Measurements from ENCODE around the gene OR11G2. TPM values are rescaled to one million over a fixed set of nuclear protein-coding genes. Genes with fewer than 3 reads are reported as not detected.
"Not testable (repeated sequence)": the region's sequence is repeated elsewhere in the genome, so short reads cannot be mapped to it uniquely, and the experiment has no call there.

The OR11G2 gene
- polyA plus RNA-seq, 1 donor, result not detected

GRCh38 chr14:20215196-20215595 is 24.5 kb downstream of the OR11G2 start:
- 80% methylated on average over 1 of the region's 2 CpGs for WGBS (ENCODE audit: insufficient coverage, low lambda C conversion rate)
- Histone ChIP-seq H3K4me3 (ENCODE audit: low read length) (no peak overlapping the region), H3K27me3 (ENCODE audit: control insufficient read depth, insufficient read depth, low read length) (no peaks in the 10 kb centered on the region), H3K9me3 (ENCODE audit: control insufficient read depth, low read depth, low read length) (peaks cover 8% of the 10 kb centered on the region), H3K4me1 (ENCODE audit: control insufficient read depth, insufficient read depth, low read length) (no peaks in the 10 kb centered on the region), H3K27ac (ENCODE audit: low read length) (no peak overlapping the region), H3K36me3 (ENCODE audit: control insufficient read depth, insufficient read depth, low read length) (no peaks in the 10 kb centered on the region)
- DNase-seq, result no peak

- H3K4me1 ChIP-seq (ENCODE audit: control insufficient read depth, insufficient read depth, low read length), result no peaks in the 10 kb centered on the region
- no peaks in the 10 kb centered on the region for H3K27me3 ChIP-seq (ENCODE audit: control insufficient read depth, insufficient read depth, low read length)
- H3K9me3 ChIP-seq (ENCODE audit: control insufficient read depth, low read depth, low read length), result no peaks in the 10 kb centered on the region
- no peaks in the 10 kb centered on the region for H3K36me3 ChIP-seq (ENCODE audit: control insufficient read depth, insufficient read depth, low read length)
- DNase-seq, result no peak
- H3K27ac ChIP-seq (ENCODE audit: low read length), result no peak overlapping the region
- WGBS (ENCODE audit: insufficient coverage, low lambda C conversion rate), result no CpG with 5 or more reads among the region's 4 CpGs
- no peak overlapping the region for H3K4me3 ChIP-seq (ENCODE audit: low read length)
Observed at GRCh38 chr14:20219033-20219432, 28.3 kb downstream of the OR11G2 start.

- Histone ChIP-seq H3K4me1 (ENCODE audit: control insufficient read depth, insufficient read depth, low read length) (no peaks in the 10 kb centered on the region), H3K36me3 (ENCODE audit: control insufficient read depth, insufficient read depth, low read length) (no peaks in the 10 kb centered on the region), H3K9me3 (ENCODE audit: control insufficient read depth, low read depth, low read length) (no peaks in the 10 kb centered on the region), H3K27ac (ENCODE audit: low read length) (no peak within 1 kb of the TSS), H3K4me3 (ENCODE audit: low read length) (no peak within 1 kb of the TSS), H3K27me3 (ENCODE audit: control insufficient read depth, insufficient read depth, low read length) (no peaks in the 10 kb centered on the region)
- DNase-seq, result no peak
- 50% methylated on average over 1 of the region's 2 CpGs for WGBS (ENCODE audit: insufficient coverage, low lambda C conversion rate)
Observed at GRCh38 chr14:20223410-20223809, 32.7 kb downstream of the OR11G2 start, which contains the start of gene OR11H6. OR11H6 (plus strand) TSS chr14:20223710; CDS start chr14:20223710, 0 bp downstream.

- Histone ChIP-seq H3K9me3 (ENCODE audit: control insufficient read depth, low read depth, low read length) (no peaks in the 10 kb centered on the region), H3K27ac (ENCODE audit: low read length) (no peak within 1 kb of the TSS), H3K4me1 (ENCODE audit: control insufficient read depth, insufficient read depth, low read length) (no peaks in the 10 kb centered on the region), H3K27me3 (ENCODE audit: control insufficient read depth, insufficient read depth, low read length) (no peaks in the 10 kb centered on the region), H3K4me3 (ENCODE audit: low read length) (no peak within 1 kb of the TSS), H3K36me3 (ENCODE audit: control insufficient read depth, insufficient read depth, low read length) (no peaks in the 10 kb centered on the region)
- DNase-seq, result no peak
- 90% methylated on average over 1 of the region's 1 CpG for WGBS (ENCODE audit: insufficient coverage, low lambda C conversion rate)
Observed at GRCh38 chr14:20228681-20229080, 38.0 kb downstream of the OR11G2 start, which contains the start of gene OR11H7. OR11H7 (plus strand) TSS chr14:20228981.

GRCh38 chr14:20235415-20235814 is 44.7 kb downstream of the OR11G2 start:
- no CpG with 5 or more reads among the region's 4 CpGs for WGBS (ENCODE audit: insufficient coverage, low lambda C conversion rate)

GRCh38 chr14:20247646-20248246 is 57.0 kb downstream of the OR11G2 start:
- Histone ChIP-seq H3K27ac (ENCODE audit: low read length) (no peak overlapping the region), H3K9me3 (ENCODE audit: control insufficient read depth, low read depth, low read length) (no peaks in the 10 kb centered on the region), H3K27me3 (ENCODE audit: control insufficient read depth, insufficient read depth, low read length) (no peaks in the 10 kb centered on the region), H3K4me1 (ENCODE audit: control insufficient read depth, insufficient read depth, low read length) (no peaks in the 10 kb centered on the region), H3K4me3 (ENCODE audit: low read length) (no peak overlapping the region), H3K36me3 (ENCODE audit: control insufficient read depth, insufficient read depth, low read length) (no peaks in the 10 kb centered on the region)
- 90% methylated on average over 2 of the region's 3 CpGs for WGBS (ENCODE audit: insufficient coverage, low lambda C conversion rate)
- DNase-seq, result no peak

More at GRCh38 chr14:20235415-20235814, 44.7 kb downstream of the OR11G2 start:
- not testable (repeated sequence) for H3K27ac ChIP-seq (ENCODE audit: low read length); H3K4me1 ChIP-seq (ENCODE audit: control insufficient read depth, insufficient read depth, low read length); H3K9me3 ChIP-seq (ENCODE audit: control insufficient read depth, low read depth, low read length); H3K4me3 ChIP-seq (ENCODE audit: low read length); H3K36me3 ChIP-seq (ENCODE audit: control insufficient read depth, insufficient read depth, low read length); DNase-seq; H3K27me3 ChIP-seq (ENCODE audit: control insufficient read depth, insufficient read depth, low read length)

Other genes starting within 250 kb of the OR11G2 start
- gene OR4K15, start 215.3 kb upstream of the OR11G2 start, polyA plus RNA-seq, result not detected
- gene OR4Q2, start 188.7 kb upstream of the OR11G2 start, polyA plus RNA-seq, result not detected
- not detected for gene OR4K14, start 171.6 kb upstream of the OR11G2 start, polyA plus RNA-seq
- gene OR4K13, start 154.9 kb upstream of the OR11G2 start, polyA plus RNA-seq, result not detected
- not detected for gene OR4L1, start 130.9 kb upstream of the OR11G2 start, polyA plus RNA-seq
- not detected for gene OR4K17, start 80.2 kb upstream of the OR11G2 start, polyA plus RNA-seq
- gene OR4N5, start 52.1 kb upstream of the OR11G2 start, polyA plus RNA-seq, result not detected
- gene OR11H6, start 32.8 kb downstream of the OR11G2 start, polyA plus RNA-seq, result not detected
- gene OR11H7, start 38.1 kb downstream of the OR11G2 start, polyA plus RNA-seq, result 0.34 TPM
- not detected for gene OR11H4, start 48.4 kb downstream of the OR11G2 start, polyA plus RNA-seq
- 14.2 TPM for gene TTC5, start 115.1 kb downstream of the OR11G2 start, polyA plus RNA-seq
- 67.7 TPM for gene CCNB1IP1, start 142.4 kb downstream of the OR11G2 start, polyA plus RNA-seq
- gene PARP2, start 152.7 kb downstream of the OR11G2 start, polyA plus RNA-seq, result 30.9 TPM
- 98.8 TPM for gene TEP1, start 222.6 kb downstream of the OR11G2 start, polyA plus RNA-seq
- gene KLHL33, start 245.3 kb downstream of the OR11G2 start, polyA plus RNA-seq, result 0.64 TPM